Measurements from ENCODE around the gene CACHD1. TPM values are rescaled to one million over a fixed set of nuclear protein-coding genes. Genes with fewer than 3 reads are reported as not detected.
A peak's percentile ranks its signal among the peaks of the same experiment; 100 is the strongest.

The CACHD1 gene
- total and polyA plus RNA-seq, 5 donors from 2014 or later: 0.22 to 0.46 (median 0.27) TPM; not detected in 1

DNA sequence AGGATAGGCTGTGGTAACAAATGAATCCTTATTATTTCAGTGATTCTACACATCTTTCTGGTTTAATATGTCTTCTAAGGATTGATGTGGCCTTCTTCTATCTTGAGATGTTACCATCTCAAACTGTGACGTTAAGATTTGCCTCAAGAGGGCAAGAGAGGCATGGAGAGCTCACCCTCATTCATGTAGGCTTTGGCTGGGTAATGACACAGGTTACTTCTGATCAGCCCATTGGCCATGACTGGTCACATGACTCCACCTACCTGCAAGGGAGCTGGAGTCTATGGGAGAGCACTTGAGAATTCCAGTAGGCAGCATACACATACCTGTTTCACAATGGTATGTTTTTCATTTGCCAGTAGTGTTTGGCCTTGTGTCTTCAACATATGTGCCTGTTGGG, 30.0 kb downstream of the CACHD1 start:
- Mint-ChIP-seq H3K4me3 (no peak overlapping the region), H3K27ac (no peak overlapping the region), H3K27me3 (peaks cover 38% of the 10 kb centered on the region), H3K36me3 (no peaks in the 10 kb centered on the region), H3K9me3 (peaks cover 0 to 2% (median 0%) of the 10 kb centered on the region in 7 donors), H3K4me1 (peaks cover 0 to 7% (median under 1%) of the 10 kb centered on the region in 4 donors)
- Histone ChIP-seq H3K9me3 (ENCODE audit: control insufficient read depth in 2 of 2, low read length in 2 of 2) (no peaks in the 10 kb centered on the region), H3K36me3 (ENCODE audit: control insufficient read depth, insufficient read depth, low read length) (no peaks in the 10 kb centered on the region), H3K27ac (ENCODE audit: insufficient read depth, low read length, poor library complexity, severe bottlenecking) (no peak overlapping the region), H3K4me3 (ENCODE audit: low read depth, low read length) (no peak overlapping the region), H3K4me1 (ENCODE audit: control insufficient read depth, insufficient read depth, low read length, poor library complexity, severe bottlenecking) (peaks cover under 1% of the 10 kb centered on the region), H3K27me3 (ENCODE audit: control insufficient read depth, insufficient read depth, low read length) (peaks cover 10% of the 10 kb centered on the region)
- DNase-seq (peak in 2 of 3 donors; percentile 6 to 23), ATAC-seq (ENCODE audit: low read depth in 2 of 2) (no peak)

GRCh38 chr1:64502083-64502482, 32.2 kb downstream of the CACHD1 start:
- peaks cover 0 to 9% (median 0%) of the 10 kb centered on the region in 7 donors for H3K9me3 Mint-ChIP-seq
- H3K4me3 Mint-ChIP-seq: no peak overlapping the region
- no peak for ATAC-seq (ENCODE audit: low read depth in 2 of 2)
- no peaks in the 10 kb centered on the region for H3K36me3 Mint-ChIP-seq
- Histone ChIP-seq H3K36me3 (ENCODE audit: control insufficient read depth, insufficient read depth, low read length) (no peaks in the 10 kb centered on the region), H3K27ac (ENCODE audit: insufficient read depth, low read length, poor library complexity, severe bottlenecking) (no peak overlapping the region), H3K9me3 (ENCODE audit: control insufficient read depth in 2 of 2, low read length in 2 of 2) (no peaks in the 10 kb centered on the region), H3K4me1 (ENCODE audit: control insufficient read depth, insufficient read depth, low read length, poor library complexity, severe bottlenecking) (peaks cover 10% of the 10 kb centered on the region), H3K4me3 (ENCODE audit: low read depth, low read length) (no peak overlapping the region), H3K27me3 (ENCODE audit: control insufficient read depth, insufficient read depth, low read length) (peaks cover 19% of the 10 kb centered on the region)
- H3K27ac Mint-ChIP-seq: no peak overlapping the region
- no peak for DNase-seq
- H3K4me1 Mint-ChIP-seq: peaks cover 0 to 22% (median 10%) of the 10 kb centered on the region in 4 donors
- peaks cover 40% of the 10 kb centered on the region for H3K27me3 Mint-ChIP-seq

DNA sequence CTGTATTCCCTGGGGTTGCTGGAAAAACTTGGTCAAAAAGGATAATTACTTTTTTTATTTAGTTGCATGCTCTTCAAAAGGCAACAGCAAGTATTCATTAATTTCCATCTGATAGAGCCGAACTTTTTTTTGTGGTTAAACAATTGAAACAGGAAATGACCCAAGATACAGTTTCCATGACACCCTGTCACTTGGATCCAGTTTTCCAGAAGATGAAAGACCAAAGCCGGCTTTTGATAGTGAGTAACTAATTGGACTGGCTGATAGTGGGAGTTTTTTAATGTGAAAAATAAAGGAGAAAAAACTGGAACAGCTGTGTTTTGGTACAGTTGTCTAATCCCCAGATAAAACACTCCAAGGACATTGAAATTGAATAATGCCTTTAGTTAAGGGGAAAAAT, 33.0 kb downstream of the CACHD1 start:
- H3K27me3 Mint-ChIP-seq: peaks cover 47% of the 10 kb centered on the region
- H3K27me3 ChIP-seq (ENCODE audit: control insufficient read depth, insufficient read depth, low read length): peaks cover 24% of the 10 kb centered on the region
- H3K4me3 ChIP-seq (ENCODE audit: low read depth, low read length): no peak overlapping the region
- peak overlapping the region in 1 of 4 donors; percentile 45 for H3K4me3 Mint-ChIP-seq
- no peaks in the 10 kb centered on the region for H3K36me3 ChIP-seq (ENCODE audit: control insufficient read depth, insufficient read depth, low read length)
- H3K9me3 ChIP-seq (ENCODE audit: control insufficient read depth in 2 of 2, low read length in 2 of 2): no peaks in the 10 kb centered on the region
- H3K27ac Mint-ChIP-seq: no peak overlapping the region
- peaks cover 0 to 25% (median 10%) of the 10 kb centered on the region in 4 donors for H3K4me1 Mint-ChIP-seq
- peaks cover 10% of the 10 kb centered on the region for H3K4me1 ChIP-seq (ENCODE audit: control insufficient read depth, insufficient read depth, low read length, poor library complexity, severe bottlenecking)
- peaks cover 0 to 9% (median 0%) of the 10 kb centered on the region in 7 donors for H3K9me3 Mint-ChIP-seq
- DNase-seq (no peak), ATAC-seq (ENCODE audit: low read depth in 2 of 2) (no peak)
- no peaks in the 10 kb centered on the region for H3K36me3 Mint-ChIP-seq
- H3K27ac ChIP-seq (ENCODE audit: insufficient read depth, low read length, poor library complexity, severe bottlenecking): no peak overlapping the region

DNA sequence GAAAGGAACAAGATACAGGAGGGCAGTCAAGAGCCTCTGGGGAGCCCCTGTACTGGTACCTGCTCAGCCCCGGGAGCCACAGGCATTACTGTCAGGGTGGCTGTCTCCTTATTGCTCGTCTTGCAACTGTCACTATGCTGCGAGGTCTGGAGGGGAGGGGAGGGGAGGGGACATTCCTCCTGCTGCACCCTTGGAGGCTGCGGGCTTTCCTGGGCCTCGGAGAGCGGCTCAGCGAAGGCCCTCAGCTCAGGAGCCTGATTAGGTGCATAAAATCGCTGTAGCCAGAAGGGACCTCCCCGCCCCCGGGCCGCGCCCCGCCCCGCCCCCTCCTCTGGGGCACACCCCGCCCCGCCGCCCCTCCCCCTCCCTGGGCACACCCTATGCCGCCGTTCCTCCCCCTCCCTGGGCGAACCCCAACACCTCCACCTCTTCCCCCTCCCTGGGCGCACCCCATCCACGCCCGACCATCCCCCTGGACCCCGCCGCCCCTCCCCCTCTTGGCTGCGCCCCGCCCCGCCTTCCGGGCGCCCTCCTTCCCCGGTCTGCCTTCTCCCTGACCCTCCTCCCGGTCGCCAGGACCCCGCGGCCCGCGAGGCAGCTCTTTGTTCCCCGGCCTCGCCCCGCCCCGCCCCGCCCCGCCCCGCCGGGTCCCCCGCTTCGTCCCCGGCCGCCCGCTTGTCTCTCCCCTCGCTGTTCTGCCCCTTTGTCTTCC, 35.5 kb downstream of the CACHD1 start:
- Histone ChIP-seq H3K4me3 (ENCODE audit: low read depth, low read length) (peak overlapping the region; percentile 2), H3K27ac (ENCODE audit: insufficient read depth, low read length, poor library complexity, severe bottlenecking) (no peak overlapping the region), H3K4me1 (ENCODE audit: control insufficient read depth, insufficient read depth, low read length, poor library complexity, severe bottlenecking) (peaks cover 10% of the 10 kb centered on the region), H3K9me3 (ENCODE audit: control insufficient read depth in 2 of 2, low read length in 2 of 2) (no peaks in the 10 kb centered on the region), H3K27me3 (ENCODE audit: control insufficient read depth, insufficient read depth, low read length) (peaks cover 25% of the 10 kb centered on the region), H3K36me3 (ENCODE audit: control insufficient read depth, insufficient read depth, low read length) (no peaks in the 10 kb centered on the region)
- Mint-ChIP-seq H3K36me3 (no peaks in the 10 kb centered on the region), H3K27me3 (peaks cover 63% of the 10 kb centered on the region), H3K27ac (peak overlapping the region in 1 of 3 donors; percentile 27), H3K9me3 (peaks cover 0 to 9% (median 0%) of the 10 kb centered on the region in 7 donors), H3K4me1 (peaks cover 0 to 25% (median 10%) of the 10 kb centered on the region in 4 donors), H3K4me3 (peak overlapping the region; percentile 45 to 96 (median 88))
- ATAC-seq (ENCODE audit: low read depth in 2 of 2): peak; percentile 33 to 42
- peak; percentile 22 to 35 (median 33) for DNase-seq

DNA sequence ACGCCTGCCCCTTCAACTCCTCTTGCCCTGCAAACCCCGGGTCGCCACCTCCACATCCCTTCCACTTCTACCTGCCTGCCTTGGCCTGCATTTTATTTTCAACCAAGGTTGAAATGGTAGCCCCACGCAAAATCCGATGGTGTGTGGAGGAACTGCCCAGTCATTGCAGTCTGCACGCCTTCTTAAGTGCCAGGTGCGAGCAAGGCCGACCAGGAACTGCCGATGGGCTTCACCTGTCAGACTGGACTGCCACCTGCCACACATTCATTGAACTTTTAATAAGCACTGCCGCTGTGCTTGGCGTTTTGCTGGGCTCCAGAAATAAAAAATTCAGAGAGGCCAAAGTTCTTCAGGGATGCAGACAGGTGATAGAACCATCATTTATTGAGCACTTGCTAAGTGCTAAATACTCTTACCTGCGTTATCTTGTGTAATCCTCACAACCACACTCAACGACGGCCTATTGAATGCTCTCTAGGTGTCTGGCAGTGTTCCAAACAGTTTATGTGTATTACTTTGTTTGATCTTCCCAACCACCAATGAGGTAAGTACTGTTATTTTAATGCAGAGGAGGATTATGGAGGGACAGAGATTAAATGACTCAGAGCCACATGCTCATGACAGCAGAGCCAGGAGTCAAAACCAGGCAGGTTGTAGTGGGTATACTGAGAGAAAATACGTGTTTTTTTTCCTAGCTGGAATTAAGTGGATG, 36.2 kb downstream of the CACHD1 start:
- peak overlapping the region; percentile 27 for H3K4me3 ChIP-seq (ENCODE audit: low read depth, low read length)
- Mint-ChIP-seq H3K4me1 (peaks cover 0 to 30% (median 10%) of the 10 kb centered on the region in 4 donors), H3K27me3 (peaks cover 63% of the 10 kb centered on the region), H3K4me3 (peak overlapping the region; percentile 45 to 96 (median 88)), H3K9me3 (peaks cover 0 to 7% (median 0%) of the 10 kb centered on the region in 7 donors), H3K36me3 (no peaks in the 10 kb centered on the region), H3K27ac (peak overlapping the region; percentile 27 to 68 (median 50))
- no peaks in the 10 kb centered on the region for H3K9me3 ChIP-seq (ENCODE audit: control insufficient read depth in 2 of 2, low read length in 2 of 2)
- H3K27me3 ChIP-seq (ENCODE audit: control insufficient read depth, insufficient read depth, low read length): peaks cover 25% of the 10 kb centered on the region
- peaks cover 10% of the 10 kb centered on the region for H3K4me1 ChIP-seq (ENCODE audit: control insufficient read depth, insufficient read depth, low read length, poor library complexity, severe bottlenecking)
- no peak overlapping the region for H3K27ac ChIP-seq (ENCODE audit: insufficient read depth, low read length, poor library complexity, severe bottlenecking)
- H3K36me3 ChIP-seq (ENCODE audit: control insufficient read depth, insufficient read depth, low read length): no peaks in the 10 kb centered on the region
- DNase-seq (peak in 2 of 3 donors; percentile 29 to 49), ATAC-seq (ENCODE audit: low read depth in 2 of 2) (peak; percentile 43 to 57)

- Histone ChIP-seq H3K4me3 (ENCODE audit: low read depth, low read length) (no peak overlapping the region), H3K27me3 (ENCODE audit: control insufficient read depth, insufficient read depth, low read length) (peaks cover 19% of the 10 kb centered on the region), H3K4me1 (ENCODE audit: control insufficient read depth, insufficient read depth, low read length, poor library complexity, severe bottlenecking) (peaks cover 10% of the 10 kb centered on the region), H3K9me3 (ENCODE audit: control insufficient read depth in 2 of 2, low read length in 2 of 2) (no peaks in the 10 kb centered on the region), H3K36me3 (ENCODE audit: control insufficient read depth, insufficient read depth, low read length) (no peaks in the 10 kb centered on the region), H3K27ac (ENCODE audit: insufficient read depth, low read length, poor library complexity, severe bottlenecking) (no peak overlapping the region)
- Mint-ChIP-seq H3K9me3 (peaks cover 0 to 7% (median 0%) of the 10 kb centered on the region in 7 donors), H3K27me3 (peaks cover 55% of the 10 kb centered on the region), H3K4me1 (peaks cover 0 to 31% (median 10%) of the 10 kb centered on the region in 4 donors), H3K36me3 (no peaks in the 10 kb centered on the region), H3K27ac (no peak overlapping the region), H3K4me3 (no peak overlapping the region)
- DNase-seq: no peak
- ATAC-seq (ENCODE audit: low read depth in 2 of 2): no peak
These were observed 38.7 kb downstream of the CACHD1 start for GRCh38 chr1:64508629-64509028.

DNA sequence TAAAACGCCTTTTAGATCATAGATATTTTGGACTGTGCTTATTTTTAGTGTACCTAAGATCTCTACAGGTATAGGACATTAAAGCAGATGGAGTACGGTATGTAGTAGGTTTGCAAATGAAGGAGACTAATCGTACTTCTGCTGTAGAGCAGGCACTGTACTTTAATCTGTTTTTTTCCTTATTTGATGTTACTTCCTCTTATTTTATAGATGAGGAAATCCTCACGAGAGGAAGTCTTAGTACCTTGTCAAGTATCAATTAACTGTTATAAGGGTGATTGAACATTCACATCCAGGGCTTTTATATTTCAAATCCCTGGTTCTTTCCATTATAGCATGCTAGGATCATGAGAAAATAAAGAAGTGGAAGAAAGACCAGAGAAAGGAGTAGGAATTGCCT, 41.1 kb downstream of the CACHD1 start:
- Histone ChIP-seq H3K9me3 (ENCODE audit: control insufficient read depth in 2 of 2, low read length in 2 of 2) (no peaks in the 10 kb centered on the region), H3K4me1 (ENCODE audit: control insufficient read depth, insufficient read depth, low read length, poor library complexity, severe bottlenecking) (peaks cover 4% of the 10 kb centered on the region), H3K4me3 (ENCODE audit: low read depth, low read length) (no peak overlapping the region), H3K27me3 (ENCODE audit: control insufficient read depth, insufficient read depth, low read length) (peaks cover 15% of the 10 kb centered on the region), H3K36me3 (ENCODE audit: control insufficient read depth, insufficient read depth, low read length) (no peaks in the 10 kb centered on the region), H3K27ac (ENCODE audit: insufficient read depth, low read length, poor library complexity, severe bottlenecking) (no peak overlapping the region)
- peaks cover 0 to 5% (median 0%) of the 10 kb centered on the region in 7 donors for H3K9me3 Mint-ChIP-seq
- no peak overlapping the region for H3K27ac Mint-ChIP-seq
- no peak overlapping the region for H3K4me3 Mint-ChIP-seq
- no peaks in the 10 kb centered on the region for H3K36me3 Mint-ChIP-seq
- H3K27me3 Mint-ChIP-seq: peaks cover 38% of the 10 kb centered on the region
- H3K4me1 Mint-ChIP-seq: peaks cover 0 to 20% (median 7%) of the 10 kb centered on the region in 4 donors
- ATAC-seq (ENCODE audit: low read depth in 2 of 2) (no peak), DNase-seq (no peak)
